SK-N-SH (cell line): ENCODE data around the gene ARPC3. TPM values are rescaled to one million over a fixed set of nuclear protein-coding genes. Genes with fewer than 3 reads are reported as not detected.

Source experiments
- CTCF ChIA-PET: fragments of 300-600, 350-600 bp; formaldehyde crosslinking; extraction: SDS; loops from one replicate; lab custom pipeline; 2021; lab: Yijun Ruan, JAX
- POLR2A ChIA-PET: fragments of 350-600 bp; sonication (Branson Sonifier 250); formaldehyde crosslinking; extraction: SDS; loops from one replicate; lab custom pipeline; 2020; ENCODE audit warnings: antibody characterized with exemption, inconsistent platforms; lab: Yijun Ruan, JAX
- DNase-seq: peaks from one replicate; pipeline ENCODE4 v3.0.0; 2012
- H2AFZ ChIP-seq: fragments of 200-600 bp; sonication (generic); 2 replicates; pipeline ENCODE4 v1.8.1; 2016; ENCODE audit warnings: antibody characterized with exemption, mild to moderate bottlenecking, low read depth
- H3F3A ChIP-seq: fragments of 200-600 bp; sonication (generic); replicated peaks from 2 replicates; pipeline ENCODE3; 2016; ENCODE audit warnings: antibody characterized with exemption, mild to moderate bottlenecking; ENCODE audit not compliant: insufficient read depth
- H3K27ac ChIP-seq, 2 experiments: fragments of 200-500 bp in 1 of 2; fragments of 200-600 bp in 1 of 2; sonication (Bioruptor generic) in 1 of 2; sonication (generic), shearing (Covaris generic) in 1 of 2; 2 replicates each; pipeline versions ENCODE4 v1.5.1 to v1.6.1; 2014 to 2016; ENCODE audit warnings: low read depth in 2 of 2, inconsistent platforms in 1 of 2, low read length in 1 of 2, mild to moderate bottlenecking in 1 of 2, mixed read lengths in 1 of 2
- H3K27me3 ChIP-seq: fragments of 200-600 bp; sonication (generic), shearing (Covaris generic); 2 replicates; pipeline ENCODE4 v1.6.1; 2016; ENCODE audit warnings: mixed run types; ENCODE audit not compliant: insufficient read depth
- H3K36me3 ChIP-seq, 2 experiments: fragments of 200-500 bp in 1 of 2; fragments of 200-600 bp in 1 of 2; sonication (Bioruptor generic) in 1 of 2; sonication (generic) in 1 of 2; replicated peaks in 1 of 2; 2 replicates each; pipeline versions ENCODE3 to v1.5.1; 2014 to 2016; ENCODE audit warnings: low read length in 1 of 2, mild to moderate bottlenecking in 1 of 2; ENCODE audit not compliant: insufficient read depth in 2 of 2, control insufficient read depth in 1 of 2
- H3K4me1 ChIP-seq, 2 experiments: fragments of 200-500 bp in 1 of 2; fragments of 200-600 bp in 1 of 2; sonication (Bioruptor generic) in 1 of 2; sonication (generic), shearing (Covaris generic) in 1 of 2; 2 replicates each; pipeline versions ENCODE4 v1.5.1 to v1.6.1; 2014 to 2016; ENCODE audit warnings: low read depth in 1 of 2, low read length in 1 of 2, mixed run types in 1 of 2; ENCODE audit not compliant: insufficient read depth in 2 of 2, control insufficient read depth in 1 of 2
- H3K4me2 ChIP-seq: fragments of 200-600 bp; sonication (generic), shearing (Covaris generic); 2 replicates; pipeline ENCODE4 v1.6.1; 2017; ENCODE audit warnings: mixed run types
- H3K4me3 ChIP-seq, 2 experiments: fragments of 200-500 bp in 1 of 2; fragments of 200-600 bp in 1 of 2; sonication (Bioruptor generic) in 1 of 2; sonication (generic), shearing (Covaris generic) in 1 of 2; 2 replicates each; pipeline versions ENCODE4 v1.5.1 to v1.8.1; 2014 to 2016; ENCODE audit warnings: low read depth in 2 of 2, inconsistent platforms in 1 of 2, low read length in 1 of 2, mild to moderate bottlenecking in 1 of 2, mixed read lengths in 1 of 2, moderate library complexity in 1 of 2
- H3K79me2 ChIP-seq: fragments of 200-600 bp; sonication (generic); 2 replicates; pipeline ENCODE4 v1.8.1; 2017; ENCODE audit warnings: mild to moderate bottlenecking; ENCODE audit not compliant: insufficient read depth
- H3K9ac ChIP-seq: fragments of 200-600 bp; sonication (generic); 2 replicates; pipeline ENCODE4 v1.6.1; 2017; ENCODE audit warnings: mixed run types
- H3K9me2 ChIP-seq: fragments of 200-600 bp; sonication (generic); 2 replicates; pipeline ENCODE4 v1.6.1; 2017; ENCODE audit warnings: mixed run types
- H3K9me3 ChIP-seq: fragments of 200-600 bp; sonication (generic); 2 replicates; pipeline ENCODE4 v1.6.1; 2017; ENCODE audit warnings: mixed run types, mild to moderate bottlenecking, moderate library complexity
- H4K20me1 ChIP-seq: fragments of 200-600 bp; sonication (generic); 2 replicates; pipeline ENCODE4 v1.6.1; 2017; ENCODE audit warnings: mild to moderate bottlenecking, mixed run types; ENCODE audit not compliant: insufficient read depth
- ELF1 ChIP-seq: IDR thresholded peaks from 2 replicates; pipeline ENCODE4 v1.4.0; 2012
- EZH2phosphoT487 ChIP-seq: fragments of 200-600 bp; sonication (generic); IDR thresholded peaks from 2 replicates; pipeline ENCODE4 v1.6.1; 2017; ENCODE audit warnings: low read depth, mixed run types, mild to moderate bottlenecking, antibody characterized with exemption, moderate library complexity, borderline replicate concordance
- FOSL2 ChIP-seq: IDR thresholded peaks from 2 replicates; pipeline ENCODE4 v1.4.0; 2012; ENCODE audit warnings: low read depth, mild to moderate bottlenecking, moderate library complexity, borderline replicate concordance
- FOXM1 ChIP-seq: IDR thresholded peaks from 2 replicates; pipeline ENCODE4 v1.4.0; 2012; ENCODE audit warnings: low read depth, mild to moderate bottlenecking
- GABPA ChIP-seq: IDR thresholded peaks from 2 replicates; pipeline ENCODE4 v1.4.0; 2012; ENCODE audit warnings: low read depth, mild to moderate bottlenecking
- JUND ChIP-seq: IDR thresholded peaks from 2 replicates; pipeline ENCODE4 v1.4.0; 2012
- MEF2A ChIP-seq: IDR thresholded peaks from 2 replicates; pipeline ENCODE4 v1.4.0; 2012; ENCODE audit warnings: low read depth, borderline replicate concordance
- NFIC ChIP-seq: IDR thresholded peaks from 2 replicates; pipeline ENCODE4 v1.4.0; 2012; ENCODE audit warnings: borderline replicate concordance
- NRF1 ChIP-seq: IDR thresholded peaks from 2 replicates; pipeline ENCODE4 v1.6.1; 2012; ENCODE audit warnings: low read depth, mild to moderate bottlenecking, low read length
- POLR2AphosphoS5 ChIP-seq: IDR thresholded peaks from 2 replicates; pipeline ENCODE4 v1.6.1; 2012; ENCODE audit warnings: low read depth, low read length
- RCOR1 ChIP-seq: fragments of 150-350 bp; IDR thresholded peaks from 2 replicates; pipeline ENCODE4 v1.6.1; 2017; ENCODE audit warnings: antibody characterized with exemption, low read length
- RXRA ChIP-seq: IDR thresholded peaks from 2 replicates; pipeline ENCODE4 v1.4.0; 2012; ENCODE audit warnings: low read depth, mild to moderate bottlenecking, borderline replicate concordance
- SIN3A ChIP-seq: IDR thresholded peaks from 2 replicates; pipeline ENCODE4 v1.6.1; 2012; ENCODE audit warnings: low read depth, mild to moderate bottlenecking, low read length, moderate library complexity, borderline replicate concordance
- TAF1 ChIP-seq: IDR thresholded peaks from 2 replicates; pipeline ENCODE4 v1.6.1; 2012; ENCODE audit warnings: low read depth, mild to moderate bottlenecking, low read length, moderate library complexity, borderline replicate concordance
- TEAD4 ChIP-seq: IDR thresholded peaks from 2 replicates; pipeline ENCODE4 v1.4.0; 2012; ENCODE audit warnings: mild to moderate bottlenecking, borderline replicate concordance; ENCODE audit not compliant: insufficient read depth
- YY1 ChIP-seq: IDR thresholded peaks from 2 replicates; pipeline ENCODE4 v1.4.0; 2012; ENCODE audit warnings: low read depth, mild to moderate bottlenecking
- WGBS: methylation state at CpG from one replicate; pipeline ENCODE4 v1.1.6; 2017; ENCODE audit warnings: low lambda C conversion rate; 5-methylcytosine and 5-hydroxymethylcytosine counted together
- polyA plus RNA-seq, 3 experiments: library from polyadenylated mRNA; depleted of rRNA; stranded (reverse); fragments of >200 nt; gene quantifications; 2 replicates each; pipeline ENCODE4 v1.2.3, GENCODE V29; 2012
- TF ChIP-seq, protein P1 (sequence below): fragments of 150-350 bp; IDR thresholded peaks from 2 replicates; pipeline ENCODE4 v1.6.1; 2017; ENCODE audit warnings: antibody characterized with exemption, low read length, low read depth, borderline replicate concordance
- TF ChIP-seq, protein P2 (sequence below): IDR thresholded peaks from 2 replicates; pipeline ENCODE4 v1.4.0; 2012; ENCODE audit warnings: low read depth
- TF ChIP-seq, protein P3 (sequence below): IDR thresholded peaks from 2 replicates; pipeline ENCODE4 v1.6.1; 2012; ENCODE audit warnings: mild to moderate bottlenecking, low read depth, low read length, moderate library complexity
- TF ChIP-seq, protein P4 (sequence below): fragments of 200-600 bp; sonication (generic); IDR thresholded peaks from 2 replicates; pipeline ENCODE4 v1.6.1; 2017; ENCODE audit warnings: antibody characterized with exemption, mild to moderate bottlenecking, moderate library complexity
- TF ChIP-seq, protein P5 (sequence below): IDR thresholded peaks from 2 replicates; pipeline ENCODE4; 2012
- TF ChIP-seq, protein P6 (sequence below): IDR thresholded peaks from 2 replicates; pipeline ENCODE4 v1.4.0; 2012; ENCODE audit warnings: low read depth, borderline replicate concordance

ARPC3 gene
- 50.5 and 74.7 TPM in 2 replicates for polyA plus RNA-seq (2012; rRNA removed)
- polyA plus RNA-seq (2012; cell fraction: cytosol; rRNA removed) = 113 and 122 TPM in 2 replicates
- 22.2 and 30.2 TPM in 2 replicates for polyA plus RNA-seq (2012; cell fraction: nucleus; rRNA removed)

DNA sequence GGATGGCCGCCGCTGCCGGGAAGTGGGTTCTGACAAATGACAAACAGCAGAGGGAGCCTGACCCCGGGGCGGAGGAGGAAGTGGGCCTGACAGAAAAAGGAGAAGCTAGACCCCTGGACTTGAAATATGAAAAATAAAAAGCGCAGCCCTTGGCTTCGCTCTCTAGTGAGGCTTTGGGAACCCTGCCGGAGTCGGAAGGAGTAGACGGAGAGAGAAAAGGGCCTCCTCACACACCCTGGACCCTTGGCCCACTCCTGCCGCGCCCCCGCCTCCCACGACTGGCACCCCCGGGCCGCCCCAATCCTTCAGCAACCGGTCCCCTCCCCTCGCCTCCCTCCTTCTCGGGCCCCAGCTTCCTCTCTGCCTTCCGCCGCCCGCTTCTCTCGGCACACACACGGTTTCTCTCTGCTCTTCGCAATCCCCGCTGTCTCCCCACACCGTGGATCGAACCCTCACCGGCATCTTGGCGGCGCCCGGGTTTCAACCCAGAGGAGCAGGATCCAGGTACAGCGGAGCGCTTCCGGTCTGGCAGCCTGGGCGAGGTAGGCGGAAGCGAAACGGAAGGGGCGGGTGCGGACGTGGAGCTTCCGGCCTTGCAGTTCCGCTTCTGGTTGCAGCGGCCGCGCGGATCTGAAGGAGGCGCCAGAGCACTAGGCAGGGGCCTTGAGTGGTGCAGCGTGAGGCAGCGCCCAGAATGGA is at the start of gene ARPC3:
Gene ARPC3 (minus strand): TSS at position 539 of the 699 bp plus-strand sequence. CDS start 77 bp downstream, at position 462.
- Histone ChIP-seq H3K27ac (peak within 1 kb of the TSS; percentile 90 to 93), H3K4me1 (no peaks in the 10 kb centered on the region; a peak in 1 of 4 replicates), H3K4me3 (peak within 1 kb of the TSS; percentile 71 to 87), H3F3A (peaks cover 19% of the 10 kb centered on the region), H3K36me3 (peaks cover 18 to 40% of the 10 kb centered on the region in 2 experiments), H3K79me2 (peaks cover 54% of the 10 kb centered on the region), H3K27me3 (no peaks in the 10 kb centered on the region), H3K9me2 (no peaks in the 10 kb centered on the region), H3K4me2 (peak within 1 kb of the TSS; percentile 82), H3K9ac (peak within 1 kb of the TSS; percentile 91), H4K20me1 (peaks cover 25% of the 10 kb centered on the region; the same call in 1 of the 2 replicates), H3K9me3 (no peaks in the 10 kb centered on the region), H2AFZ (peak within 1 kb of the TSS; percentile 93)
- ChIA-PET POLR2A (interaction anchor here (0.6 to 4.4 kb wide), 12 partner anchors 8 to 1737 kb away, joined by 3 to 26 read pairs (median 4); partner anchors contain the start of genes FAM216A and GPN3), CTCF (interaction anchor here (0.6 to 7.1 kb wide), 45 partner anchors 9 to 585 kb away, joined by 3 to 101 read pairs (median 4); partner anchors contain the start of genes ANKRD13A, FAM216A, GPN3 and TCTN1)
- under 1% methylated on average over 45 of the region's 51 CpGs for WGBS
- DNase-seq = peak; percentile 93
- TF ChIP-seq, protein P1, sequence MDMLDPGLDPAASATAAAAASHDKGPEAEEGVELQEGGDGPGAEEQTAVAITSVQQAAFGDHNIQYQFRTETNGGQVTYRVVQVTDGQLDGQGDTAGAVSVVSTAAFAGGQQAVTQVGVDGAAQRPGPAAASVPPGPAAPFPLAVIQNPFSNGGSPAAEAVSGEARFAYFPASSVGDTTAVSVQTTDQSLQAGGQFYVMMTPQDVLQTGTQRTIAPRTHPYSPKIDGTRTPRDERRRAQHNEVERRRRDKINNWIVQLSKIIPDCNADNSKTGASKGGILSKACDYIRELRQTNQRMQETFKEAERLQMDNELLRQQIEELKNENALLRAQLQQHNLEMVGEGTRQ = no peak
- TF ChIP-seq FOXM1 (no peak), JUND (no peak), NFIC (peak; percentile 19; the same call in 1 of the 2 replicates), RXRA (no peak), GABPA (peak; percentile 96), MEF2A (no peak), RCOR1 (no peak; the same call in none of the 2 replicates), FOSL2 (no peak; the same call in 1 of the 2 replicates), TEAD4 (0 out of 2 replicates have a peak, but pooled peaks have one; percentile 18), TAF1 (peak; percentile 80), ELF1 (peak; percentile 98), POLR2AphosphoS5 (peak; percentile 89), EZH2phosphoT487 (no peak), SIN3A (peak; percentile 69; the same call in 1 of the 2 replicates), NRF1 (no peak), YY1 (peak; percentile 46; the same call in 1 of the 2 replicates)
- TF ChIP-seq, protein P2, sequence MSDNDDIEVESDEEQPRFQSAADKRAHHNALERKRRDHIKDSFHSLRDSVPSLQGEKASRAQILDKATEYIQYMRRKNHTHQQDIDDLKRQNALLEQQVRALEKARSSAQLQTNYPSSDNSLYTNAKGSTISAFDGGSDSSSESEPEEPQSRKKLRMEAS = peak; percentile 88
- TF ChIP-seq, protein P3, sequence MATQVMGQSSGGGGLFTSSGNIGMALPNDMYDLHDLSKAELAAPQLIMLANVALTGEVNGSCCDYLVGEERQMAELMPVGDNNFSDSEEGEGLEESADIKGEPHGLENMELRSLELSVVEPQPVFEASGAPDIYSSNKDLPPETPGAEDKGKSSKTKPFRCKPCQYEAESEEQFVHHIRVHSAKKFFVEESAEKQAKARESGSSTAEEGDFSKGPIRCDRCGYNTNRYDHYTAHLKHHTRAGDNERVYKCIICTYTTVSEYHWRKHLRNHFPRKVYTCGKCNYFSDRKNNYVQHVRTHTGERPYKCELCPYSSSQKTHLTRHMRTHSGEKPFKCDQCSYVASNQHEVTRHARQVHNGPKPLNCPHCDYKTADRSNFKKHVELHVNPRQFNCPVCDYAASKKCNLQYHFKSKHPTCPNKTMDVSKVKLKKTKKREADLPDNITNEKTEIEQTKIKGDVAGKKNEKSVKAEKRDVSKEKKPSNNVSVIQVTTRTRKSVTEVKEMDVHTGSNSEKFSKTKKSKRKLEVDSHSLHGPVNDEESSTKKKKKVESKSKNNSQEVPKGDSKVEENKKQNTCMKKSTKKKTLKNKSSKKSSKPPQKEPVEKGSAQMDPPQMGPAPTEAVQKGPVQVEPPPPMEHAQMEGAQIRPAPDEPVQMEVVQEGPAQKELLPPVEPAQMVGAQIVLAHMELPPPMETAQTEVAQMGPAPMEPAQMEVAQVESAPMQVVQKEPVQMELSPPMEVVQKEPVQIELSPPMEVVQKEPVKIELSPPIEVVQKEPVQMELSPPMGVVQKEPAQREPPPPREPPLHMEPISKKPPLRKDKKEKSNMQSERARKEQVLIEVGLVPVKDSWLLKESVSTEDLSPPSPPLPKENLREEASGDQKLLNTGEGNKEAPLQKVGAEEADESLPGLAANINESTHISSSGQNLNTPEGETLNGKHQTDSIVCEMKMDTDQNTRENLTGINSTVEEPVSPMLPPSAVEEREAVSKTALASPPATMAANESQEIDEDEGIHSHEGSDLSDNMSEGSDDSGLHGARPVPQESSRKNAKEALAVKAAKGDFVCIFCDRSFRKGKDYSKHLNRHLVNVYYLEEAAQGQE = no peak; the same call in 1 of the 2 replicates
- TF ChIP-seq, protein P4, sequence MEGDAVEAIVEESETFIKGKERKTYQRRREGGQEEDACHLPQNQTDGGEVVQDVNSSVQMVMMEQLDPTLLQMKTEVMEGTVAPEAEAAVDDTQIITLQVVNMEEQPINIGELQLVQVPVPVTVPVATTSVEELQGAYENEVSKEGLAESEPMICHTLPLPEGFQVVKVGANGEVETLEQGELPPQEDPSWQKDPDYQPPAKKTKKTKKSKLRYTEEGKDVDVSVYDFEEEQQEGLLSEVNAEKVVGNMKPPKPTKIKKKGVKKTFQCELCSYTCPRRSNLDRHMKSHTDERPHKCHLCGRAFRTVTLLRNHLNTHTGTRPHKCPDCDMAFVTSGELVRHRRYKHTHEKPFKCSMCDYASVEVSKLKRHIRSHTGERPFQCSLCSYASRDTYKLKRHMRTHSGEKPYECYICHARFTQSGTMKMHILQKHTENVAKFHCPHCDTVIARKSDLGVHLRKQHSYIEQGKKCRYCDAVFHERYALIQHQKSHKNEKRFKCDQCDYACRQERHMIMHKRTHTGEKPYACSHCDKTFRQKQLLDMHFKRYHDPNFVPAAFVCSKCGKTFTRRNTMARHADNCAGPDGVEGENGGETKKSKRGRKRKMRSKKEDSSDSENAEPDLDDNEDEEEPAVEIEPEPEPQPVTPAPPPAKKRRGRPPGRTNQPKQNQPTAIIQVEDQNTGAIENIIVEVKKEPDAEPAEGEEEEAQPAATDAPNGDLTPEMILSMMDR = peak; percentile 85
- TF ChIP-seq, protein P5, sequence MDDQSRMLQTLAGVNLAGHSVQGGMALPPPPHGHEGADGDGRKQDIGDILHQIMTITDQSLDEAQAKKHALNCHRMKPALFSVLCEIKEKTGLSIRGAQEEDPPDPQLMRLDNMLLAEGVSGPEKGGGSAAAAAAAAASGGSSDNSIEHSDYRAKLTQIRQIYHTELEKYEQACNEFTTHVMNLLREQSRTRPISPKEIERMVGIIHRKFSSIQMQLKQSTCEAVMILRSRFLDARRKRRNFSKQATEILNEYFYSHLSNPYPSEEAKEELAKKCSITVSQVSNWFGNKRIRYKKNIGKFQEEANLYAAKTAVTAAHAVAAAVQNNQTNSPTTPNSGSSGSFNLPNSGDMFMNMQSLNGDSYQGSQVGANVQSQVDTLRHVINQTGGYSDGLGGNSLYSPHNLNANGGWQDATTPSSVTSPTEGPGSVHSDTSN = peak; percentile 24
- TF ChIP-seq, protein P6, sequence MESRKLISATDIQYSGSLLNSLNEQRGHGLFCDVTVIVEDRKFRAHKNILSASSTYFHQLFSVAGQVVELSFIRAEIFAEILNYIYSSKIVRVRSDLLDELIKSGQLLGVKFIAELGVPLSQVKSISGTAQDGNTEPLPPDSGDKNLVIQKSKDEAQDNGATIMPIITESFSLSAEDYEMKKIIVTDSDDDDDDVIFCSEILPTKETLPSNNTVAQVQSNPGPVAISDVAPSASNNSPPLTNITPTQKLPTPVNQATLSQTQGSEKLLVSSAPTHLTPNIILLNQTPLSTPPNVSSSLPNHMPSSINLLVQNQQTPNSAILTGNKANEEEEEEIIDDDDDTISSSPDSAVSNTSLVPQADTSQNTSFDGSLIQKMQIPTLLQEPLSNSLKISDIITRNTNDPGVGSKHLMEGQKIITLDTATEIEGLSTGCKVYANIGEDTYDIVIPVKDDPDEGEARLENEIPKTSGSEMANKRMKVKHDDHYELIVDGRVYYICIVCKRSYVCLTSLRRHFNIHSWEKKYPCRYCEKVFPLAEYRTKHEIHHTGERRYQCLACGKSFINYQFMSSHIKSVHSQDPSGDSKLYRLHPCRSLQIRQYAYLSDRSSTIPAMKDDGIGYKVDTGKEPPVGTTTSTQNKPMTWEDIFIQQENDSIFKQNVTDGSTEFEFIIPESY = 0 out of 2 replicates have a peak, but pooled peaks have one; percentile 35
